AG10803 (cell line): ENCODE measurements around the gene IBA57.

Source experiments
- DNase-seq: peaks from one replicate; pipeline ENCODE4 v3.0.0; 2010; ENCODE audit warnings: low read depth
- H3K4me3 ChIP-seq: 2 replicates; pipeline ENCODE4 v1.5.1; 2011; ENCODE audit warnings: mild to moderate bottlenecking, low read length, control low read depth
- CTCF ChIP-seq: conservative IDR thresholded peaks from 2 replicates; pipeline ENCODE4 v1.5.1; 2011; ENCODE audit warnings: mild to moderate bottlenecking, low read length, control low read depth, inconsistent platforms

IBA57 gene

GRCh38 chr1:228140724-228141225, 24.8 kb upstream of the IBA57 start:
- H3K4me3 ChIP-seq = peak overlapping the region; percentile 92
- TF ChIP-seq CTCF = no peak
- no peak for DNase-seq

- DNase-seq = peak; percentile 81
- TF ChIP-seq CTCF = no peak
- peak overlapping the region; percentile 92 for H3K4me3 ChIP-seq
Observed at GRCh38 chr1:228141226-228142044, 24.2 kb upstream of the IBA57 start.

GRCh38 chr1:228142155-228142691, 23.4 kb upstream of the IBA57 start:
- peak overlapping the region; percentile 92 for H3K4me3 ChIP-seq
- no peak for DNase-seq
- no peak for TF ChIP-seq CTCF

- H3K4me3 ChIP-seq = peak overlapping the region; percentile 92
- DNase-seq = no peak
Observed at GRCh38 chr1:228142701-228143136, 22.9 kb upstream of the IBA57 start.

GRCh38 chr1:228143480-228144192, 22.0 kb upstream of the IBA57 start:
- no peak overlapping the region for H3K4me3 ChIP-seq
- no peak for TF ChIP-seq CTCF
- no peak for DNase-seq

More at GRCh38 chr1:228142701-228143136, 22.9 kb upstream of the IBA57 start:
- TF ChIP-seq CTCF = no peak

- no peak for DNase-seq
- no peak overlapping the region for H3K4me3 ChIP-seq
- TF ChIP-seq CTCF = no peak
Observed at GRCh38 chr1:228144193-228144992, 21.2 kb upstream of the IBA57 start.
